Nasal cavity respiratory epithelium epithelial cell of viscerocranial mucosa (primary cell): Measurements from ENCODE around the gene CEP295NL. TPM values are rescaled to one million over a fixed set of nuclear protein-coding genes. Genes with fewer than 3 reads are reported as not detected.

Experiments
- total RNA-seq: library from RNA; depleted of rRNA; stranded (reverse); fragments of >200 nt; gene quantifications from 2 replicates; pipeline ENCODE4 v1.2.3, GENCODE V29; 2014

The CEP295NL gene
- under 0.01 and 0.43 TPM in 2 replicates for total RNA-seq

GRCh38 chr17:78903101-78903779 is at the start of gene CEP295NL:
Gene CEP295NL (minus strand): TSS chr17:78903201. CDS start chr17:78901828, 1,373 bp downstream.

DNA sequence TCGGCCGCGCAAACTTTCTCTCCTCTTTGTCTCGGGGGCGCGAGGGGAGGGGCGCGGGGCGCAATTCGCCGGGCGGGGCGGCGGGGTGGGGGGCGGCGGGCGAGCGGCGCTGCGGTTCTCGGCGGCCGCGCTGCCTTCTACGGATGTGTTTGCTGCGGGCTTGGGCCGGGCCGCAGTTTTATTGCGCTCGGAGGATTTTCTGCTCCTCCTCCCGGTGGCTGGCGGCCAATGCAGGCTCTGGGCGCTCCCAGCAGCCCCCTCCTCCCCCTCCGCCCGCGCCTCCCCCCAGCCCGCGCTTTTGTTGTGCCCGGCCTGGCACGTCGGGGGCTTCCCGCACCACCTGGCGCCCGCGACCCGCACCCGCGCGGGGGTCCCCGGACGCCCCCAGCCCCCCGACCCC is 22.2 kb upstream of the CEP295NL start, which contains the start of gene TIMP2:
Gene TIMP2, minus strand, starts transcription at position 154 of the 400 bp plus-strand sequence. CDS start 299 bp downstream, outside the sequence.

GRCh38 chr17:78840780-78841611 is 62.0 kb downstream of the CEP295NL start, which contains the start of gene USP36:
Gene USP36 (minus strand): TSS chr17:78840814. CDS start chr17:78836363, 4,451 bp downstream.

Other genes with a start within 250 kb of the CEP295NL start
- gene CYTH1, start 120.9 kb downstream of the CEP295NL start, total RNA-seq, result 30.1 and 44.6 TPM in 2 replicates
- gene USP36, start 62.4 kb downstream of the CEP295NL start, total RNA-seq, result 31.8 and 61.9 TPM in 2 replicates
- gene TIMP2, start 22.2 kb upstream of the CEP295NL start, total RNA-seq, result 2.7 and 14.2 TPM in 2 replicates
- gene LGALS3BP, start 76.7 kb upstream of the CEP295NL start, total RNA-seq, result 116 and 691 TPM in 2 replicates
- 84.1 and 91.8 TPM in 2 replicates for gene CANT1, start 106.6 kb upstream of the CEP295NL start, total RNA-seq
- 3.4 and 8.3 TPM in 2 replicates for gene C1QTNF1, start 121.0 kb upstream of the CEP295NL start, total RNA-seq
- 10.6 and 15.1 TPM in 2 replicates for gene ENGASE, start 171.6 kb upstream of the CEP295NL start, total RNA-seq